HG03280 (cell line): ENCODE results near the gene SGCE.

Experiments
- ATAC-seq: cut with Tn5 transposase; IDR thresholded peaks from one replicate; pipeline ENCODE4 v1.9.1; 2021; ENCODE audit warnings: mild to moderate bottlenecking, moderate library complexity; ENCODE audit not compliant: unreplicated experiment

Gene SGCE

GRCh38 chr7:94575646-94576045 lies 80.3 kb downstream of the SGCE start:
- ATAC-seq = no peak

- no peak for ATAC-seq
Observed at GRCh38 chr7:94571816-94572215, 84.1 kb downstream of the SGCE start.

- no peak for ATAC-seq
Observed at GRCh38 chr7:94567396-94567795, 88.5 kb downstream of the SGCE start.

- no peak for ATAC-seq
Observed at GRCh38 chr7:94565247-94565894, 90.6 kb downstream of the SGCE start.

GRCh38 chr7:94562525-94562924 lies 93.4 kb downstream of the SGCE start:
- ATAC-seq = no peak

- no peak for ATAC-seq
Observed at GRCh38 chr7:94561841-94562514, 94.0 kb downstream of the SGCE start.

- no peak for ATAC-seq
Observed at GRCh38 chr7:94559972-94560371, 96.0 kb downstream of the SGCE start.

- ATAC-seq = no peak
Observed at GRCh38 chr7:94557215-94557614, 98.7 kb downstream of the SGCE start.

- peak; percentile 68 for ATAC-seq
Observed at GRCh38 chr7:94556028-94556427, 99.9 kb downstream of the SGCE start.

GRCh38 chr7:94547126-94547525 lies 108.8 kb downstream of the SGCE start:
- ATAC-seq = no peak

GRCh38 chr7:94540428-94540827 lies 115.5 kb downstream of the SGCE start:
- ATAC-seq = no peak
